HL-60 (cell line): ENCODE results near the gene MROH7.

Experiments used
- DNase-seq, 2 experiments: peaks; one replicate each; pipeline ENCODE4 v3.0.0-alpha.2; 2010 to 2020; ENCODE audit warnings: low read depth in 1 of 2, low spot score in 1 of 2
- H3K27ac ChIP-seq: fragments of 250-450 bp; sonication (Bioruptor Pico); replicated peaks from 2 replicates; pipeline ENCODE4 v1.5.1; 2020; ENCODE audit warnings: mild to moderate bottlenecking, moderate library complexity
- H3K27me3 ChIP-seq: fragments of 250-450 bp; sonication (Bioruptor Pico); 2 replicates; pipeline ENCODE4 v1.5.1; 2021; ENCODE audit warnings: mild to moderate bottlenecking, moderate library complexity; ENCODE audit not compliant: insufficient read depth, poor library complexity, severe bottlenecking
- H3K4me3 ChIP-seq: replicated peaks from 2 replicates; pipeline ENCODE4 v1.5.1; 2011; ENCODE audit warnings: mild to moderate bottlenecking, control low read depth, low read length; ENCODE audit not compliant: insufficient read depth
- GABPA ChIP-seq: IDR thresholded peaks from 2 replicates; pipeline ENCODE4 v1.6.1; 2012; ENCODE audit warnings: low read depth
- POLR2AphosphoS5 ChIP-seq: IDR thresholded peaks from 2 replicates; pipeline ENCODE4 v1.6.1; 2012; ENCODE audit warnings: low read depth
- REST ChIP-seq: IDR thresholded peaks from 2 replicates; pipeline ENCODE4 v1.6.1; 2012; ENCODE audit warnings: low read depth; ENCODE audit not compliant: insufficient replicate concordance
- SPI1 ChIP-seq: IDR thresholded peaks from 2 replicates; pipeline ENCODE4 v1.6.1; 2012; ENCODE audit warnings: low read depth, mild to moderate bottlenecking, borderline replicate concordance
- TF ChIP-seq, protein P1 (sequence below): IDR thresholded peaks from one replicate; pipeline ENCODE4 v1.5.1; 2011; ENCODE audit warnings: low read length, control low read depth, inconsistent platforms; ENCODE audit not compliant: insufficient read depth

The MROH7 gene

DNA sequence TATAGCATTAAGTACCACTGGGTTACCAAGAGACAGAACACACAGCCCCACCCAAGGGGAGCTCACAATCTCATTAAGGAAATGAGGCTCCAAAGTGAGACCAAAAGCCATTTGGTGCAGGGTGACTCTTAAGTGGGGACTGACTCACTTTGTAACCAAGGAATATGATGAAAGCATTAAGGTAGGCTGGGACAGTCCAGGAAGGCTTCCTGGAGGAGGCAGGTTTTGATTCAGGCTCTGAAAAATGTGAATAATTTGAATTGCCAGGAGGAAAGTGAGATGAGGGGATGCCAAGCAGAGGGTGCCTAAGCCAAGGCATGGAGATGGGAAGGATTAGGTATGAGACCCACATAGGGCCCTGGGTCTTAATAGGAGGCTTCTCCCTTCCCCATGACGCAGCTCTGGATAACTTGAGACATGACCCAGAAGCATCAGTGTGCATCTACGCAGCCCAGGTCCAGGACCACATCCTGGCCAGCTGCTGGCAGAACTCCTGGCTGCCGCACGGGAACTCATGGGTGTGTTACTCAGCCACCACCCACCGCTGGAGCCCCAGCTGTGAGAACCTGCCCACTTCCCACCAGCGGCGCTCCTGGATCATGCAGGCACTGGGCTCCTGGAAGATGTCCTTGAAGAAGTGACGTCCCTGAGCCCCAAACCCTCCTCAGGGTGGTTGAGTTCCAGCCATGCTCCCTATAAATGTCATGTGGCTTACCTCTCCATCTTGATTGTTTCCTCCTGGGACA lies 68.1 kb downstream of the MROH7 start:
- Histone ChIP-seq H3K27me3 (no peaks in the 10 kb centered on the region), H3K27ac (no peak overlapping the region), H3K4me3 (no peak overlapping the region)
- no peak for DNase-seq
- TF ChIP-seq SPI1, result no peak
- TF ChIP-seq REST, result no peak
- TF ChIP-seq POLR2AphosphoS5, result no peak
- TF ChIP-seq, protein P1, sequence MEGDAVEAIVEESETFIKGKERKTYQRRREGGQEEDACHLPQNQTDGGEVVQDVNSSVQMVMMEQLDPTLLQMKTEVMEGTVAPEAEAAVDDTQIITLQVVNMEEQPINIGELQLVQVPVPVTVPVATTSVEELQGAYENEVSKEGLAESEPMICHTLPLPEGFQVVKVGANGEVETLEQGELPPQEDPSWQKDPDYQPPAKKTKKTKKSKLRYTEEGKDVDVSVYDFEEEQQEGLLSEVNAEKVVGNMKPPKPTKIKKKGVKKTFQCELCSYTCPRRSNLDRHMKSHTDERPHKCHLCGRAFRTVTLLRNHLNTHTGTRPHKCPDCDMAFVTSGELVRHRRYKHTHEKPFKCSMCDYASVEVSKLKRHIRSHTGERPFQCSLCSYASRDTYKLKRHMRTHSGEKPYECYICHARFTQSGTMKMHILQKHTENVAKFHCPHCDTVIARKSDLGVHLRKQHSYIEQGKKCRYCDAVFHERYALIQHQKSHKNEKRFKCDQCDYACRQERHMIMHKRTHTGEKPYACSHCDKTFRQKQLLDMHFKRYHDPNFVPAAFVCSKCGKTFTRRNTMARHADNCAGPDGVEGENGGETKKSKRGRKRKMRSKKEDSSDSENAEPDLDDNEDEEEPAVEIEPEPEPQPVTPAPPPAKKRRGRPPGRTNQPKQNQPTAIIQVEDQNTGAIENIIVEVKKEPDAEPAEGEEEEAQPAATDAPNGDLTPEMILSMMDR, result no peak

DNA sequence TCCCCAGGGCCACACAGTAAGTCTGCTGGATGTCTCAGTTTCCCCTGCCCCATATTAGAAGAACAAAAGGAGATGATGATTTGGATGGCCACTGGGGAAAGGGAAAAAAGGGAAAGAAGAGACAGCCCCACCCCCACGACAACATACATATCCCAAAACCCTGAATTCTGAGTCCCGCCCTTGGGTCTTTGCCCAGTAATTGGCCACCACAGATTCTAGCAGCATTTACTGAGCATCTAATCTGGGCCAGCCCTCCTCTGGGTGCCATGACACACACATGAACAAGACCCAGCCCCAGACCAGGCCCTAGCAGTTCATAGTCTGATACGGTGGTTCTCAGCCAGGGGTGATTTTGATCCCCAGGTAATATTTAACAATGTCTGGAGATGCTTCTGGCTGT lies 68.8 kb downstream of the MROH7 start:
- no peak for DNase-seq
- TF ChIP-seq, protein P1, result no peak
- TF ChIP-seq POLR2AphosphoS5, result no peak
- TF ChIP-seq GABPA, result no peak
- TF ChIP-seq SPI1, result no peak
- H3K27me3 ChIP-seq, result no peaks in the 10 kb centered on the region

DNA sequence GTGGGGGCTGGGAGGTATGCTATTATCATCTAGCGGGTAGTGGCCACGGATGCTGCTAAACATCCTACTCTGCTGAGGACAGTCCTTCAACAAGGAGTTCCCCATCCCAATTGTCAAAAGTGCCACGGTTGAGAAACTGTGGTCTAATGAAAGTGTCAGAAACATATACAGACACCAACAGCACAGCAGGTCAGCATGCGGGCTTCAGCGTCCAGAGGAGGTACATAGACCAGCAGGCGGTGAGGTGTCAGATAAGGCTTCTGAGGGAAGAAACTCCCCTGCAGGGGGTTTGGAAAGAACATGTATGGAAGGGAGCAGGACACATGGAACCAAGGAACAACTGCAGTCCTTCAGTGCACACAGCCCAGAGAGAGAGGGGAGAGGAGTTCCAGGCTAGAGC lies 69.3 kb downstream of the MROH7 start:
- H3K27me3 ChIP-seq, result no peaks in the 10 kb centered on the region
- no peak for TF ChIP-seq REST
- no peak for TF ChIP-seq POLR2AphosphoS5
- no peak for TF ChIP-seq SPI1
- TF ChIP-seq, protein P1, result no peak
- TF ChIP-seq GABPA, result no peak
- H3K4me3 ChIP-seq, result no peak overlapping the region
- H3K27ac ChIP-seq, result no peak overlapping the region
- DNase-seq, result no peak

More for the DNA sequence above, 68.8 kb downstream of the MROH7 start:
- H3K27ac ChIP-seq, result no peak overlapping the region
- no peak overlapping the region for H3K4me3 ChIP-seq

DNA sequence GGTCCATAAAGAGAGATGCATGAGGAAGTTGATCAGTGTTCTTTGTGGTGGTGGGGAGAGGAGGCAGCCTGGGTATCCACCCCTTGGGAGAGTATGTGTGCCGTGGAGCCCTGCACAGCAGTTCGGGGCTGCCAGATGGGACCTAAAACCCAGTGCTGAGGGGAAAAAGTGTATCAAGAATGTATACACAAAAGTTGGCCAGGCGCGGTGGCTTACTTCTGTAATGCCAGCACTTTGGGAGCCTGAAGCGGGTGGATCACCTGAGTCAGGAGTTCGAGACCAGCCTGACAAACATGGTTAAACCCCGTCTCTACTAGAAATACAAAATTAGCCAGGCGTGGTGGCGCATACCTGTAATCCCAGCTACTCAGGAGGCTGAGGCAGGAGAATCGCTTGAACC lies 70.0 kb downstream of the MROH7 start:
- H3K27me3 ChIP-seq, result no peaks in the 10 kb centered on the region
- no peak for TF ChIP-seq POLR2AphosphoS5
- TF ChIP-seq REST, result no peak
- TF ChIP-seq SPI1, result no peak
- TF ChIP-seq, protein P1, result no peak
- H3K4me3 ChIP-seq, result no peak overlapping the region
- no peak overlapping the region for H3K27ac ChIP-seq
- no peak for DNase-seq
